Retinal pigment epithelial cell (primary cell): Measurements from ENCODE around the gene REM1.
A peak's percentile ranks its signal among the peaks of the same experiment; 100 is the strongest.

Experiments used
- DNase-seq: peaks from one replicate; pipeline ENCODE4 v3.0.0-alpha.2; 2010; ENCODE audit warnings: low read depth
- H3K4me3 ChIP-seq: 2 replicates; pipeline ENCODE4 v1.5.1; 2011; ENCODE audit warnings: mild to moderate bottlenecking, low read length, control low read depth, moderate library complexity
- TF ChIP-seq, protein P1 (sequence below): conservative IDR thresholded peaks from 2 replicates; pipeline ENCODE4 v1.5.1; 2011; ENCODE audit warnings: low read depth, low read length, control low read depth, inconsistent platforms

The REM1 gene

DNA sequence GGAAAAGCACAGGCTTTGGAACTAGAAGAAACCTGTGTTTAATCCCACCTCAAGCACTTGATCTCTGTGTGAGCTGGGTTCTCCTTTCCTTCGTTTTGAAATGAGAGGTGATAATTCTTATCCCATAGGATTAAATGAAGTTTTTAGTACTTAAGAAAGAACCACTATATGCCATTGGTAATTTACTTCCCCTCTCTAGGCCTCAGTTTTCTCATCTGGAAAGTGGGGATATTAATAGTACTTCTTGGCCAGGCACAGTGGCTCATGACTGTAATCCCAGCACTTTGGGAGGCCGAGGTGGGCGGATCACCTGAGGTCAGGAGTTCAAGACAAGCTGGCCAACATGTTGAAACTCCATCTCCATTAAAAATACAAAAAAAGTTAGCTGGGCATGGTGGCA lies 14.1 kb downstream of the REM1 start:
- TF ChIP-seq, protein P1, sequence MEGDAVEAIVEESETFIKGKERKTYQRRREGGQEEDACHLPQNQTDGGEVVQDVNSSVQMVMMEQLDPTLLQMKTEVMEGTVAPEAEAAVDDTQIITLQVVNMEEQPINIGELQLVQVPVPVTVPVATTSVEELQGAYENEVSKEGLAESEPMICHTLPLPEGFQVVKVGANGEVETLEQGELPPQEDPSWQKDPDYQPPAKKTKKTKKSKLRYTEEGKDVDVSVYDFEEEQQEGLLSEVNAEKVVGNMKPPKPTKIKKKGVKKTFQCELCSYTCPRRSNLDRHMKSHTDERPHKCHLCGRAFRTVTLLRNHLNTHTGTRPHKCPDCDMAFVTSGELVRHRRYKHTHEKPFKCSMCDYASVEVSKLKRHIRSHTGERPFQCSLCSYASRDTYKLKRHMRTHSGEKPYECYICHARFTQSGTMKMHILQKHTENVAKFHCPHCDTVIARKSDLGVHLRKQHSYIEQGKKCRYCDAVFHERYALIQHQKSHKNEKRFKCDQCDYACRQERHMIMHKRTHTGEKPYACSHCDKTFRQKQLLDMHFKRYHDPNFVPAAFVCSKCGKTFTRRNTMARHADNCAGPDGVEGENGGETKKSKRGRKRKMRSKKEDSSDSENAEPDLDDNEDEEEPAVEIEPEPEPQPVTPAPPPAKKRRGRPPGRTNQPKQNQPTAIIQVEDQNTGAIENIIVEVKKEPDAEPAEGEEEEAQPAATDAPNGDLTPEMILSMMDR = no peak
- DNase-seq = no peak
- no peak overlapping the region for H3K4me3 ChIP-seq

GRCh38 chr20:31490752-31491151 lies 15.7 kb downstream of the REM1 start:
- H3K4me3 ChIP-seq = no peak overlapping the region
- TF ChIP-seq, protein P1 = no peak
- DNase-seq = no peak

- no peak for DNase-seq
- no peak overlapping the region for H3K4me3 ChIP-seq
- TF ChIP-seq, protein P1 = peak; percentile 50
These were observed 19.0 kb downstream of the REM1 start for GRCh38 chr20:31494131-31494530.

GRCh38 chr20:31496761-31497295 lies 21.7 kb downstream of the REM1 start:
- no peak for DNase-seq
- TF ChIP-seq, protein P1 = no peak
- H3K4me3 ChIP-seq = no peak overlapping the region

- no peak for DNase-seq
- TF ChIP-seq, protein P1 = no peak
- H3K4me3 ChIP-seq = no peak overlapping the region
These were observed 22.9 kb downstream of the REM1 start for GRCh38 chr20:31497838-31498540.

GRCh38 chr20:31500527-31500926 lies 25.4 kb downstream of the REM1 start:
- TF ChIP-seq, protein P1 = no peak
- DNase-seq = no peak
- no peak overlapping the region for H3K4me3 ChIP-seq
